ENCODE measurements around the gene SYDE1. TPM values are rescaled to one million over a fixed set of nuclear protein-coding genes. Genes with fewer than 3 reads are reported as not detected.

Gene SYDE1
- total and polyA plus RNA-seq, 2 experiments from 2014 or later: 4.1 to 21.4 TPM

DNA sequence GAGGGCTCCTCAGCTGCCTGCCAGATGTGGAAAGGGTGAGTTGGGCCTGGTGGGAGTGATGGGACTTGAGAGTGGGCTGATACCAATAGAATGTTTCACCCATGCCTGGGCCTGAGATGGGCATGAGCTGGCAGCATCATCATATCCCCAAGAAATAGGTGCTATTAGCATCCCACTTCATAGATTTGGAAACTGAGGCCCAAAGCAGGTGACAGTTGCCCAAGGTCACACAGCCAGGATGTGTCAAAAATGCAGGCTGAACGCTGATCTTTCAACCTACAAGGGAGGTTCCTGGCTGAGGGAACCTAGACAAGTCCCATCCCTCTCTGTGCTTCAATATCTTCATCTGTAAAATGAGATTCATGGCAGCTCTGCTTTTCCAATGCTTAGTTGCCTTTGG lies 4.6 kb downstream of the SYDE1 start:
- peaks cover 6% of the 10 kb centered on the region; the same call in 1 of the 2 replicates for H3F3A ChIP-seq (replicated peaks; ENCODE audit: low read depth)
- Mint-ChIP-seq H3K4me3 (no peak overlapping the region), H3K36me3 (ENCODE audit: low read depth) (peaks cover 55% of the 10 kb centered on the region), H3K4me1 (peaks cover 9% of the 10 kb centered on the region), H3K9me3 (no peaks in the 10 kb centered on the region), H3K27me3 (ENCODE audit: insufficient read depth, low read depth, poor library complexity) (peaks cover 10% of the 10 kb centered on the region), H3K27ac (no peak overlapping the region)
- DNase-seq (ENCODE audit: low spot score) (no peak), ATAC-seq (no peak)
- peaks cover 9% of the 10 kb centered on the region for H3K79me2 ChIP-seq (replicated peaks; ENCODE audit: insufficient read depth)
- no peak overlapping the region for H2AFZ ChIP-seq
- no peaks in the 10 kb centered on the region for H3K9me2 ChIP-seq (ENCODE audit: insufficient read depth)
- H3K36me3 ChIP-seq (ENCODE audit: insufficient read depth): peaks cover 20% of the 10 kb centered on the region; the same call in 1 of the 2 replicates
- H3K27me3 ChIP-seq (ENCODE audit: insufficient read depth): no peaks in the 10 kb centered on the region
- TF ChIP-seq EZH2 (IDR thresholded peaks at IDR 0.05; ENCODE audit: low read depth, unreplicated experiment): no peak
- TF ChIP-seq, protein P1, sequence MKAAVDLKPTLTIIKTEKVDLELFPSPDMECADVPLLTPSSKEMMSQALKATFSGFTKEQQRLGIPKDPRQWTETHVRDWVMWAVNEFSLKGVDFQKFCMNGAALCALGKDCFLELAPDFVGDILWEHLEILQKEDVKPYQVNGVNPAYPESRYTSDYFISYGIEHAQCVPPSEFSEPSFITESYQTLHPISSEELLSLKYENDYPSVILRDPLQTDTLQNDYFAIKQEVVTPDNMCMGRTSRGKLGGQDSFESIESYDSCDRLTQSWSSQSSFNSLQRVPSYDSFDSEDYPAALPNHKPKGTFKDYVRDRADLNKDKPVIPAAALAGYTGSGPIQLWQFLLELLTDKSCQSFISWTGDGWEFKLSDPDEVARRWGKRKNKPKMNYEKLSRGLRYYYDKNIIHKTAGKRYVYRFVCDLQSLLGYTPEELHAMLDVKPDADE (IDR thresholded peaks at IDR 0.05): no peak
- no peak for TF ChIP-seq POLR2AphosphoS5 (IDR thresholded peaks at IDR 0.05; ENCODE audit: low read depth)
- no peak for TF ChIP-seq EZH2phosphoT487 (IDR thresholded peaks at IDR 0.05; ENCODE audit: unreplicated experiment)
- no peak for TF ChIP-seq JUNB (IDR thresholded peaks at IDR 0.05; ENCODE audit: unreplicated experiment)
- TF ChIP-seq, protein P2, sequence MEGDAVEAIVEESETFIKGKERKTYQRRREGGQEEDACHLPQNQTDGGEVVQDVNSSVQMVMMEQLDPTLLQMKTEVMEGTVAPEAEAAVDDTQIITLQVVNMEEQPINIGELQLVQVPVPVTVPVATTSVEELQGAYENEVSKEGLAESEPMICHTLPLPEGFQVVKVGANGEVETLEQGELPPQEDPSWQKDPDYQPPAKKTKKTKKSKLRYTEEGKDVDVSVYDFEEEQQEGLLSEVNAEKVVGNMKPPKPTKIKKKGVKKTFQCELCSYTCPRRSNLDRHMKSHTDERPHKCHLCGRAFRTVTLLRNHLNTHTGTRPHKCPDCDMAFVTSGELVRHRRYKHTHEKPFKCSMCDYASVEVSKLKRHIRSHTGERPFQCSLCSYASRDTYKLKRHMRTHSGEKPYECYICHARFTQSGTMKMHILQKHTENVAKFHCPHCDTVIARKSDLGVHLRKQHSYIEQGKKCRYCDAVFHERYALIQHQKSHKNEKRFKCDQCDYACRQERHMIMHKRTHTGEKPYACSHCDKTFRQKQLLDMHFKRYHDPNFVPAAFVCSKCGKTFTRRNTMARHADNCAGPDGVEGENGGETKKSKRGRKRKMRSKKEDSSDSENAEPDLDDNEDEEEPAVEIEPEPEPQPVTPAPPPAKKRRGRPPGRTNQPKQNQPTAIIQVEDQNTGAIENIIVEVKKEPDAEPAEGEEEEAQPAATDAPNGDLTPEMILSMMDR (conservative IDR thresholded peaks at IDR 0.05; ENCODE audit: low read depth in 2 of 2): no peak
- TF ChIP-seq NANOG (IDR thresholded peaks at IDR 0.05; ENCODE audit: borderline replicate concordance): no peak
- TF ChIP-seq ZNF331 (CRISPR knock-in tag; IDR thresholded peaks at IDR 0.05; ENCODE audit: low read depth): no peak
- no peak for TF ChIP-seq STAT1 (IDR thresholded peaks at IDR 0.05; ENCODE audit: unreplicated experiment)
- no peak for TF ChIP-seq CREB1 (CRISPR knock-in tag; IDR thresholded peaks at IDR 0.05; ENCODE audit: low read depth)
- no peak for TF ChIP-seq ZNF114 (CRISPR knock-in tag; IDR thresholded peaks at IDR 0.05)
- TF ChIP-seq, protein P3, sequence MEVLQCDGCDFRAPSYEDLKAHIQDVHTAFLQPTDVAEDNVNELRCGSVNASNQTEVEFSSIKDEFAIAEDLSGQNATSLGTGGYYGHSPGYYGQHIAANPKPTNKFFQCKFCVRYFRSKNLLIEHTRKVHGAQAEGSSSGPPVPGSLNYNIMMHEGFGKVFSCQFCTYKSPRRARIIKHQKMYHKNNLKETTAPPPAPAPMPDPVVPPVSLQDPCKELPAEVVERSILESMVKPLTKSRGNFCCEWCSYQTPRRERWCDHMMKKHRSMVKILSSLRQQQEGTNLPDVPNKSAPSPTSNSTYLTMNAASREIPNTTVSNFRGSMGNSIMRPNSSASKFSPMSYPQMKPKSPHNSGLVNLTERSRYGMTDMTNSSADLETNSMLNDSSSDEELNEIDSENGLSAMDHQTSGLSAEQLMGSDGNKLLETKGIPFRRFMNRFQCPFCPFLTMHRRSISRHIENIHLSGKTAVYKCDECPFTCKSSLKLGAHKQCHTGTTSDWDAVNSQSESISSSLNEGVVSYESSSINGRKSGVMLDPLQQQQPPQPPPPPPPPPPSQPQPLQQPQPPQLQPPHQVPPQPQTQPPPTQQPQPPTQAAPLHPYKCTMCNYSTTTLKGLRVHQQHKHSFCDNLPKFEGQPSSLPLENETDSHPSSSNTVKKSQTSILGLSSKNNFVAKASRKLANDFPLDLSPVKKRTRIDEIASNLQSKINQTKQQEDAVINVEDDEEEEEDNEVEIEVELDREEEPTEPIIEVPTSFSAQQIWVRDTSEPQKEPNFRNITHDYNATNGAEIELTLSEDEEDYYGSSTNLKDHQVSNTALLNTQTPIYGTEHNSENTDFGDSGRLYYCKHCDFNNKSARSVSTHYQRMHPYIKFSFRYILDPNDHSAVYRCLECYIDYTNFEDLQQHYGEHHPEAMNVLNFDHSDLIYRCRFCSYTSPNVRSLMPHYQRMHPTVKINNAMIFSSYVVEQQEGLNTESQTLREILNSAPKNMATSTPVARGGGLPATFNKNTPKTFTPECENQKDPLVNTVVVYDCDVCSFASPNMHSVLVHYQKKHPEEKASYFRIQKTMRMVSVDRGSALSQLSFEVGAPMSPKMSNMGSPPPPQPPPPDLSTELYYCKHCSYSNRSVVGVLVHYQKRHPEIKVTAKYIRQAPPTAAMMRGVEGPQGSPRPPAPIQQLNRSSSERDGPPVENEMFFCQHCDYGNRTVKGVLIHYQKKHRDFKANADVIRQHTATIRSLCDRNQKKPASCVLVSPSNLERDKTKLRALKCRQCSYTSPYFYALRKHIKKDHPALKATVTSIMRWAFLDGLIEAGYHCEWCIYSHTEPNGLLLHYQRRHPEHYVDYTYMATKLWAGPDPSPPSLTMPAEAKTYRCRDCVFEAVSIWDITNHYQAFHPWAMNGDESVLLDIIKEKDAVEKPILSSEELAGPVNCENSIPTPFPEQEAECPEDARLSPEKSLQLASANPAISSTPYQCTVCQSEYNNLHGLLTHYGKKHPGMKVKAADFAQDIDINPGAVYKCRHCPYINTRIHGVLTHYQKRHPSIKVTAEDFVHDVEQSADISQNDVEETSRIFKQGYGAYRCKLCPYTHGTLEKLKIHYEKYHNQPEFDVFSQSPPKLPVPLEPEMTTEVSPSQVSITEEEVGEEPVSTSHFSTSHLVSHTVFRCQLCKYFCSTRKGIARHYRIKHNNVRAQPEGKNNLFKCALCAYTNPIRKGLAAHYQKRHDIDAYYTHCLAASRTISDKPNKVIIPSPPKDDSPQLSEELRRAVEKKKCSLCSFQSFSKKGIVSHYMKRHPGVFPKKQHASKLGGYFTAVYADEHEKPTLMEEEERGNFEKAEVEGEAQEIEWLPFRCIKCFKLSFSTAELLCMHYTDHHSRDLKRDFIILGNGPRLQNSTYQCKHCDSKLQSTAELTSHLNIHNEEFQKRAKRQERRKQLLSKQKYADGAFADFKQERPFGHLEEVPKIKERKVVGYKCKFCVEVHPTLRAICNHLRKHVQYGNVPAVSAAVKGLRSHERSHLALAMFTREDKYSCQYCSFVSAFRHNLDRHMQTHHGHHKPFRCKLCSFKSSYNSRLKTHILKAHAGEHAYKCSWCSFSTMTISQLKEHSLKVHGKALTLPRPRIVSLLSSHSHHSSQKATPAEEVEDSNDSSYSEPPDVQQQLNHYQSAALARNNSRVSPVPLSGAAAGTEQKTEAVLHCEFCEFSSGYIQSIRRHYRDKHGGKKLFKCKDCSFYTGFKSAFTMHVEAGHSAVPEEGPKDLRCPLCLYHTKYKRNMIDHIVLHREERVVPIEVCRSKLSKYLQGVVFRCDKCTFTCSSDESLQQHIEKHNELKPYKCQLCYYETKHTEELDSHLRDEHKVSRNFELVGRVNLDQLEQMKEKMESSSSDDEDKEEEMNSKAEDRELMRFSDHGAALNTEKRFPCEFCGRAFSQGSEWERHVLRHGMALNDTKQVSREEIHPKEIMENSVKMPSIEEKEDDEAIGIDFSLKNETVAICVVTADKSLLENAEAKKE (CRISPR knock-in tag; IDR thresholded peaks at IDR 0.05): no peak
- TF ChIP-seq, protein P4, sequence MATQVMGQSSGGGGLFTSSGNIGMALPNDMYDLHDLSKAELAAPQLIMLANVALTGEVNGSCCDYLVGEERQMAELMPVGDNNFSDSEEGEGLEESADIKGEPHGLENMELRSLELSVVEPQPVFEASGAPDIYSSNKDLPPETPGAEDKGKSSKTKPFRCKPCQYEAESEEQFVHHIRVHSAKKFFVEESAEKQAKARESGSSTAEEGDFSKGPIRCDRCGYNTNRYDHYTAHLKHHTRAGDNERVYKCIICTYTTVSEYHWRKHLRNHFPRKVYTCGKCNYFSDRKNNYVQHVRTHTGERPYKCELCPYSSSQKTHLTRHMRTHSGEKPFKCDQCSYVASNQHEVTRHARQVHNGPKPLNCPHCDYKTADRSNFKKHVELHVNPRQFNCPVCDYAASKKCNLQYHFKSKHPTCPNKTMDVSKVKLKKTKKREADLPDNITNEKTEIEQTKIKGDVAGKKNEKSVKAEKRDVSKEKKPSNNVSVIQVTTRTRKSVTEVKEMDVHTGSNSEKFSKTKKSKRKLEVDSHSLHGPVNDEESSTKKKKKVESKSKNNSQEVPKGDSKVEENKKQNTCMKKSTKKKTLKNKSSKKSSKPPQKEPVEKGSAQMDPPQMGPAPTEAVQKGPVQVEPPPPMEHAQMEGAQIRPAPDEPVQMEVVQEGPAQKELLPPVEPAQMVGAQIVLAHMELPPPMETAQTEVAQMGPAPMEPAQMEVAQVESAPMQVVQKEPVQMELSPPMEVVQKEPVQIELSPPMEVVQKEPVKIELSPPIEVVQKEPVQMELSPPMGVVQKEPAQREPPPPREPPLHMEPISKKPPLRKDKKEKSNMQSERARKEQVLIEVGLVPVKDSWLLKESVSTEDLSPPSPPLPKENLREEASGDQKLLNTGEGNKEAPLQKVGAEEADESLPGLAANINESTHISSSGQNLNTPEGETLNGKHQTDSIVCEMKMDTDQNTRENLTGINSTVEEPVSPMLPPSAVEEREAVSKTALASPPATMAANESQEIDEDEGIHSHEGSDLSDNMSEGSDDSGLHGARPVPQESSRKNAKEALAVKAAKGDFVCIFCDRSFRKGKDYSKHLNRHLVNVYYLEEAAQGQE (IDR thresholded peaks at IDR 0.05; ENCODE audit: unreplicated experiment): no peak
- peaks cover 4% of the 10 kb centered on the region; the same call in 1 of the 2 replicates for H4K20me1 ChIP-seq (replicated peaks; ENCODE audit: insufficient read depth)
- H3K4me2 ChIP-seq: no peak overlapping the region
- peaks cover 8% of the 10 kb centered on the region; the same call in 1 of the 2 replicates for H3K4me1 ChIP-seq (ENCODE audit: insufficient read depth)
- H3K4me3 ChIP-seq: no peak overlapping the region
- H3K27ac ChIP-seq (ENCODE audit: low read depth): no peak overlapping the region
